Duodenal mucosa (tissue), 2 donors: ENCODE results near the gene TTC28.
"Not testable (repeated sequence)": the region's sequence is repeated elsewhere in the genome, so short reads cannot be mapped to it uniquely, and the experiment has no call there.

Source experiments
- H3K27ac ChIP-seq: one replicate; pipeline ENCODE4 v1.7.0; 2013; ENCODE audit warnings: low read depth, low read length
- H3K27me3 ChIP-seq, 2 donors: one replicate each; pipeline ENCODE4 v1.7.0; 2013; ENCODE audit warnings: low read length in 2 of 2, control low read depth in 1 of 2; ENCODE audit not compliant: insufficient read depth in 2 of 2, control insufficient read depth in 1 of 2
- H3K36me3 ChIP-seq, 2 donors: one replicate each; pipeline ENCODE4 v1.7.0; 2013; ENCODE audit warnings: low read length in 2 of 2, control low read depth in 1 of 2; ENCODE audit not compliant: insufficient read depth in 2 of 2, control insufficient read depth in 1 of 2
- H3K4me1 ChIP-seq, 2 donors: one replicate each; pipeline ENCODE4 v1.7.0; 2013; ENCODE audit warnings: low read length in 2 of 2, control low read depth in 1 of 2; ENCODE audit not compliant: insufficient read depth in 2 of 2, control insufficient read depth in 1 of 2
- H3K4me3 ChIP-seq, 2 donors: one replicate each; pipeline ENCODE4 v1.7.0; 2013; ENCODE audit warnings: low read length in 2 of 2, low read depth in 1 of 2
- H3K9ac ChIP-seq, 2 donors: one replicate each; pipeline ENCODE4 v1.7.0; 2013; ENCODE audit warnings: low read length in 2 of 2, low read depth in 1 of 2
- H3K9me3 ChIP-seq, 2 donors: one replicate each; pipeline ENCODE4 v1.7.0; 2013; ENCODE audit warnings: low read length in 2 of 2, control low read depth in 1 of 2; ENCODE audit not compliant: control insufficient read depth in 1 of 2

Gene TTC28

GRCh38 chr22:28678170-28678569, 1.5 kb downstream of the TTC28 start:
- H3K9ac ChIP-seq, H3K27me3 ChIP-seq, H3K9me3 ChIP-seq, H3K4me3 ChIP-seq, H3K4me1 ChIP-seq, H3K36me3 ChIP-seq, H3K27ac ChIP-seq: not testable (repeated sequence)

- Histone ChIP-seq H3K27ac (no peak overlapping the region), H3K9me3 (no peaks in the 10 kb centered on the region)
Observed at GRCh38 chr22:28674121-28674563, 5.5 kb downstream of the TTC28 start.

GRCh38 chr22:28670756-28671155, 8.9 kb downstream of the TTC28 start:
- no peaks in the 10 kb centered on the region for H3K27me3 ChIP-seq
- H3K9me3 ChIP-seq: no peaks in the 10 kb centered on the region
- no peaks in the 10 kb centered on the region for H3K4me1 ChIP-seq
- no peak overlapping the region for H3K9ac ChIP-seq
- H3K36me3 ChIP-seq: no peaks in the 10 kb centered on the region
- H3K4me3 ChIP-seq: no peak overlapping the region
- no peak overlapping the region for H3K27ac ChIP-seq

More at GRCh38 chr22:28674121-28674563, 5.5 kb downstream of the TTC28 start:
- peaks cover 0 to 4% of the 10 kb centered on the region in 2 donors for H3K4me1 ChIP-seq
- no peaks in the 10 kb centered on the region for H3K36me3 ChIP-seq
- H3K4me3 ChIP-seq: no peak overlapping the region
- H3K27me3 ChIP-seq: no peaks in the 10 kb centered on the region
- H3K9ac ChIP-seq: no peak overlapping the region

GRCh38 chr22:28670161-28670560, 9.5 kb downstream of the TTC28 start:
- no peaks in the 10 kb centered on the region for H3K4me1 ChIP-seq
- no peaks in the 10 kb centered on the region for H3K9me3 ChIP-seq
- no peak overlapping the region for H3K27ac ChIP-seq
- no peak overlapping the region for H3K9ac ChIP-seq
- H3K36me3 ChIP-seq: no peaks in the 10 kb centered on the region
- H3K4me3 ChIP-seq: no peak overlapping the region
- no peaks in the 10 kb centered on the region for H3K27me3 ChIP-seq

DNA sequence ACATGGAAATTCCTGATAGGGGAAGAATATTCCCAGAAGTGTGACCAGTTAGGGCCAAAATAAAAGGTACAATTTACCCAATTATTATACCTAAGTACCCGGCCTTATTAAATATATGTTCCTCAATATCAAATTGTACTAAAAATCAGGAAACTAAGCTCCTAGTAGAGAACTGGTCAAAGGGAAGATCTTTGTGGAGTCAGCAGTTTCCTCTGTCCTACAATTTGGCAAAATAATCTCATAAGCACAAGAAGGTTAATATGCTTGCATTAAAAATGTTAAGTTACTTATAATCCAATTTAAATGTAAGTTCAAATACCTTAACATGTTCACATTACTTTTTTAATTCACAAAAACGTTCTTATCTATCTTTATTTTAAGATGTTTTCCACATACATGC, 10.3 kb downstream of the TTC28 start:
- H3K9ac ChIP-seq: no peak overlapping the region
- H3K36me3 ChIP-seq: no peaks in the 10 kb centered on the region
- no peaks in the 10 kb centered on the region for H3K9me3 ChIP-seq
- no peaks in the 10 kb centered on the region for H3K4me1 ChIP-seq
- no peak overlapping the region for H3K27ac ChIP-seq
- H3K4me3 ChIP-seq: no peak overlapping the region
- H3K27me3 ChIP-seq: no peaks in the 10 kb centered on the region

- H3K4me1 ChIP-seq: not testable (repeated sequence)
Observed at GRCh38 chr22:28663569-28663942, 16.1 kb downstream of the TTC28 start.

DNA sequence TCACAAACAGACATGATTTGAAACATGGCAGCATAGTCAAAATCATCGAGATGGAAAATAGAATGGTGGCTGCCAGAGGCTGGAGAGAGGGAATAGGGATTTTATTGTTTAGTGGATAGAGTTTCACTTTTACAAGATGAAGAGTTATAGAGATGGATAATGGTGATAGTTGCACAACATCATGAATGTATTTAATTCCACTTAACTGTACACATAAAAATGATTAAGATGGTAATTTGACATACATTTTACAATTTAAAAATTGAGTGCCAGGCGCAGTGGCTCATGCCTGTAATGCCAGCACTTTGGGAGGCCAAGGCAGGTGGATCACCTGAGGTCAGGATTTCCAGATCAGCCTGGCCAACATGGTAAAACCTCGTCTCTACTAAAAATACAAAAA, 21.2 kb downstream of the TTC28 start:
- Histone ChIP-seq H3K36me3 (no peaks in the 10 kb centered on the region), H3K4me1 (no peaks in the 10 kb centered on the region), H3K27me3 (no peaks in the 10 kb centered on the region), H3K9ac (no peak overlapping the region), H3K27ac (no peak overlapping the region), H3K9me3 (no peaks in the 10 kb centered on the region), H3K4me3 (no peak overlapping the region)

More at GRCh38 chr22:28663569-28663942, 16.1 kb downstream of the TTC28 start:
- H3K27ac ChIP-seq, H3K36me3 ChIP-seq, H3K4me3 ChIP-seq, H3K27me3 ChIP-seq, H3K9me3 ChIP-seq, H3K9ac ChIP-seq: not testable (repeated sequence)

GRCh38 chr22:28656181-28656580, 23.5 kb downstream of the TTC28 start:
- no peak overlapping the region for H3K4me3 ChIP-seq
- H3K4me1 ChIP-seq: no peaks in the 10 kb centered on the region
- H3K9me3 ChIP-seq: no peaks in the 10 kb centered on the region
- no peaks in the 10 kb centered on the region for H3K36me3 ChIP-seq
- no peak overlapping the region for H3K9ac ChIP-seq
- no peak overlapping the region for H3K27ac ChIP-seq
- H3K27me3 ChIP-seq: no peaks in the 10 kb centered on the region

- H3K36me3 ChIP-seq: no peaks in the 10 kb centered on the region
- H3K9me3 ChIP-seq: no peaks in the 10 kb centered on the region
- H3K9ac ChIP-seq: no peak overlapping the region
- no peak overlapping the region for H3K4me3 ChIP-seq
- H3K27me3 ChIP-seq: no peaks in the 10 kb centered on the region
- H3K4me1 ChIP-seq: no peaks in the 10 kb centered on the region
- no peak overlapping the region for H3K27ac ChIP-seq
Observed at GRCh38 chr22:28650463-28650862, 29.2 kb downstream of the TTC28 start.

GRCh38 chr22:28648792-28649191, 30.8 kb downstream of the TTC28 start:
- Histone ChIP-seq H3K4me3 (no peak overlapping the region), H3K9me3 (no peaks in the 10 kb centered on the region), H3K27ac (no peak overlapping the region), H3K36me3 (no peaks in the 10 kb centered on the region), H3K9ac (no peak overlapping the region), H3K27me3 (no peaks in the 10 kb centered on the region), H3K4me1 (no peaks in the 10 kb centered on the region)

- no peak overlapping the region for H3K9ac ChIP-seq
- no peak overlapping the region for H3K27ac ChIP-seq
- H3K4me1 ChIP-seq: no peaks in the 10 kb centered on the region
- no peaks in the 10 kb centered on the region for H3K27me3 ChIP-seq
- no peak overlapping the region for H3K4me3 ChIP-seq
- no peaks in the 10 kb centered on the region for H3K9me3 ChIP-seq
- H3K36me3 ChIP-seq: no peaks in the 10 kb centered on the region
Observed at GRCh38 chr22:28647216-28647615, 32.4 kb downstream of the TTC28 start.
